OCI-LY3 (cell line): ENCODE results near the gene ADARB2.
"Not testable (repeated sequence)": the region's sequence is repeated elsewhere in the genome, so short reads cannot be mapped to it uniquely, and the experiment has no call there.

Source experiments
- H2AFZ ChIP-seq: fragments of 200-600, 300-600 bp; shearing (Covaris generic); 2 replicates; pipeline ENCODE4 v1.6.0; 2014; ENCODE audit warnings: antibody characterized with exemption, low read depth, low read length
- H3K27ac ChIP-seq: fragments of 200-600, 300-600 bp; sonication (generic); 2 replicates; pipeline ENCODE4 v1.5.1; 2014; ENCODE audit warnings: mild to moderate bottlenecking, low read length, moderate library complexity, mixed read lengths
- H3K27me3 ChIP-seq: fragments of 200-600, 300-600 bp; sonication (generic); 2 replicates; pipeline ENCODE4 v1.6.1; 2014; ENCODE audit warnings: low read depth, low read length, mixed read lengths
- H3K36me3 ChIP-seq: fragments of 200-600, 300-600 bp; sonication (generic); replicated peaks from 2 replicates; pipeline ENCODE3; 2014; ENCODE audit warnings: low read depth, low read length, mixed read lengths
- H3K4me1 ChIP-seq: fragments of 300-600, 200-600 bp; sonication (generic); 2 replicates; pipeline ENCODE4 v1.6.1; 2014; ENCODE audit warnings: low read length, mixed read lengths
- H3K4me2 ChIP-seq: fragments of 200-600, 300-600 bp; sonication (generic); 2 replicates; pipeline ENCODE4 v1.6.1; 2014; ENCODE audit warnings: low read length, mixed read lengths
- H3K4me3 ChIP-seq: fragments of 300-600, 200-600 bp; sonication (generic); 2 replicates; pipeline ENCODE4 v1.5.1; 2014; ENCODE audit warnings: antibody characterized with exemption, mild to moderate bottlenecking, low read length, moderate library complexity
- H3K79me2 ChIP-seq: fragments of 300-600, 200-600 bp; shearing (Covaris generic); 2 replicates; pipeline ENCODE4 v1.6.1; 2014; ENCODE audit warnings: mild to moderate bottlenecking, low read length, mixed read lengths
- H3K9ac ChIP-seq: fragments of 300-600, 200-600 bp; shearing (Covaris generic); 2 replicates; pipeline ENCODE4 v1.6.0; 2014; ENCODE audit warnings: mild to moderate bottlenecking, low read length, moderate library complexity
- H3K9me3 ChIP-seq: fragments of 200-600, 300-600 bp; shearing (Covaris generic); 2 replicates; pipeline ENCODE4 v1.6.1; 2014; ENCODE audit warnings: low read length, mixed read lengths; ENCODE audit not compliant: insufficient read depth
- H4K20me1 ChIP-seq: fragments of 200-600, 300-600 bp; sonication (generic); 2 replicates; pipeline ENCODE4 v1.6.1; 2016; ENCODE audit warnings: low read length, mixed read lengths; ENCODE audit not compliant: insufficient read depth
- EZH2phosphoT487 ChIP-seq: fragments of 200-600 bp; shearing (Covaris generic); IDR thresholded peaks from 2 replicates; pipeline ENCODE4 v1.6.1; 2018; ENCODE audit warnings: antibody characterized with exemption, mixed run types, low read depth
- TF ChIP-seq, protein P1 (sequence below): fragments of 200-600, 300-600 bp; sonication (generic); IDR thresholded peaks from 2 replicates; pipeline ENCODE4 v1.5.1; 2014; ENCODE audit warnings: antibody characterized with exemption, low read length, low read depth

The ADARB2 gene

DNA sequence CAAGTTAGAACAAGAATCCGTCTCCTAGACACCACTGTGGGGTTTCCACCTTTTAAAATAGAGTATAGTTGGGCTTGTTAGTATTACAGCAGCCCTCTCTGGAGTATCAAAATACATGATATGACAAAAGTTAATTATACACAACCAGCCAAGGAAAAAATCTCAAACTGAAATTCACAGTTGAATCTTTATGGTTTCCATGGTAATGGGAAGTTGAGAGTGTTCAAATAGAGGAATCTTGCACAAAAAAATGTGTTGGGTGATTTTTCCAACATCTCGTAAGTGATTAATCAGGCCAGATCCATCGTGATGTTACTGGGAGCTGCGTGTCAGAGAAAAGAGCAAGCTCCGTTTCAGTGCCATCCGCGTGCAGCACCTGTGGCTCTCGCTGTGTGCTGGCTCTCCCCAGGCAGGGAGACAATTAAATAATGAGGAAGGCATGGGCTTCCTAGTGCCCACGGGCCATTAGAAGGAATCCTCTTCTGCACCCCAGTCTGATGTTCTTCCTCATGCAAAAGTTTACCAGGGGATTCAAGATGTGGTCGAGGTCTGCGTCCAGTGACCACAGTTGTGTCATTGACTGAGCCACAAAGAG is 41.1 kb upstream of the ADARB2 start:
- no peaks in the 10 kb centered on the region for H3K27me3 ChIP-seq
- no peaks in the 10 kb centered on the region for H3K9me3 ChIP-seq
- no peaks in the 10 kb centered on the region for H3K79me2 ChIP-seq
- no peak overlapping the region for H2AFZ ChIP-seq
- H4K20me1 ChIP-seq = no peaks in the 10 kb centered on the region
- TF ChIP-seq, protein P1, sequence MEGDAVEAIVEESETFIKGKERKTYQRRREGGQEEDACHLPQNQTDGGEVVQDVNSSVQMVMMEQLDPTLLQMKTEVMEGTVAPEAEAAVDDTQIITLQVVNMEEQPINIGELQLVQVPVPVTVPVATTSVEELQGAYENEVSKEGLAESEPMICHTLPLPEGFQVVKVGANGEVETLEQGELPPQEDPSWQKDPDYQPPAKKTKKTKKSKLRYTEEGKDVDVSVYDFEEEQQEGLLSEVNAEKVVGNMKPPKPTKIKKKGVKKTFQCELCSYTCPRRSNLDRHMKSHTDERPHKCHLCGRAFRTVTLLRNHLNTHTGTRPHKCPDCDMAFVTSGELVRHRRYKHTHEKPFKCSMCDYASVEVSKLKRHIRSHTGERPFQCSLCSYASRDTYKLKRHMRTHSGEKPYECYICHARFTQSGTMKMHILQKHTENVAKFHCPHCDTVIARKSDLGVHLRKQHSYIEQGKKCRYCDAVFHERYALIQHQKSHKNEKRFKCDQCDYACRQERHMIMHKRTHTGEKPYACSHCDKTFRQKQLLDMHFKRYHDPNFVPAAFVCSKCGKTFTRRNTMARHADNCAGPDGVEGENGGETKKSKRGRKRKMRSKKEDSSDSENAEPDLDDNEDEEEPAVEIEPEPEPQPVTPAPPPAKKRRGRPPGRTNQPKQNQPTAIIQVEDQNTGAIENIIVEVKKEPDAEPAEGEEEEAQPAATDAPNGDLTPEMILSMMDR = no peak
- no peak for TF ChIP-seq EZH2phosphoT487
- no peak overlapping the region for H3K4me3 ChIP-seq
- no peak overlapping the region for H3K9ac ChIP-seq
- no peaks in the 10 kb centered on the region for H3K36me3 ChIP-seq
- no peak overlapping the region for H3K4me2 ChIP-seq
- no peaks in the 10 kb centered on the region for H3K4me1 ChIP-seq
- no peak overlapping the region for H3K27ac ChIP-seq

DNA sequence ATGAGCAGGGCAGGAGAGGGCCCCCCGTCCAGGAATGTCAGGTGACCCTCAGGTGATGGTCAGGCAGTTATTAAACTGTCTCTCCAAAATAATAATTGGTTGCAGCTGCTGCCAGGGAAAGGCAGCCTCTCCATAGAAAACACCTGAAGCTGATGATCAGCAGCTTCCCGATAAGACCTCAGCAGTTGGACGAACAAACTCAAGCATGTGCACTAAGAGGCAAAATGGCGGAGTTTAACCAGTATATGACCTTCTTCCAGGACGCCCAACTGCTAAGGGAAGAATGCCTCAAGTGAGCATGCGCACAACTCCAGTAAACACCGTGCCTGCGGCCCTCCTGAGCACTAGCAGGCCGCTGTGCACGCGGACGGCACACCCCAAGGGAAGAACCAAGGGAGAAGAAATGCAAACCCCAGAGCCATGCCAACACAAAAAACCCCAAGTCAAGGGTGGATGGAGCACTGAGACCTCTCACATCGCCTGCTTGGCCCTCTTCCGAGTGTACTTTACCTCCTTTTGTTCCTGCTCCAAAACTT is 38.9 kb upstream of the ADARB2 start:
- H3K9ac ChIP-seq = no peak overlapping the region

DNA sequence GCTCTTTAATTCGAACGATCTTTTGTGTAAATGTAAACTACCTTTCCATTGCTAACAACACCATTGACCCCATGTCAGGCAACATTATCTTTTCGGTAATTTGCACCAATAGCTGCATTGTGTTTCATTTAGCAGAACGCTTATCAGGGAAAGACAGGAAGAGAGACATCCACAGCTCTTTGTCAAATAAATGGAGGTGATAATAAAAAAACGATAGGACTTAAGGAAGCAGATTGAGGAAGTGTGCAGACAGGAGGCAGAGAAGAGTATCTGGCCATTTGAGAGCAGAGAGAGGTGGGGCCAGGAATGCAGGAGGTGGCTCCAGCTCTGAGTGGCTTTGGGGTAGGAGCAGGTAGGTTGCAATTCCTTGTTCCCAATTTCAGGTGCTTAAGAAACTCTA is 37.5 kb upstream of the ADARB2 start:
- H3K9me3 ChIP-seq = no peaks in the 10 kb centered on the region
- no peaks in the 10 kb centered on the region for H3K36me3 ChIP-seq
- no peaks in the 10 kb centered on the region for H3K79me2 ChIP-seq
- no peaks in the 10 kb centered on the region for H3K4me1 ChIP-seq
- no peak overlapping the region for H3K9ac ChIP-seq
- H4K20me1 ChIP-seq = no peaks in the 10 kb centered on the region
- no peaks in the 10 kb centered on the region for H3K27me3 ChIP-seq
- no peak overlapping the region for H2AFZ ChIP-seq
- no peak for TF ChIP-seq EZH2phosphoT487
- TF ChIP-seq, protein P1 = no peak
- H3K4me2 ChIP-seq = no peak overlapping the region
- no peak overlapping the region for H3K4me3 ChIP-seq
- H3K27ac ChIP-seq = no peak overlapping the region

More for the DNA sequence above, 38.9 kb upstream of the ADARB2 start:
- Histone ChIP-seq H3K27me3 (no peaks in the 10 kb centered on the region), H3K4me3 (no peak overlapping the region), H3K36me3 (no peaks in the 10 kb centered on the region), H3K27ac (no peak overlapping the region), H3K79me2 (no peaks in the 10 kb centered on the region), H3K4me1 (no peaks in the 10 kb centered on the region), H3K4me2 (no peak overlapping the region), H4K20me1 (no peaks in the 10 kb centered on the region), H3K9me3 (no peaks in the 10 kb centered on the region), H2AFZ (no peak overlapping the region)
- TF ChIP-seq EZH2phosphoT487 = no peak
- TF ChIP-seq, protein P1 = no peak

DNA sequence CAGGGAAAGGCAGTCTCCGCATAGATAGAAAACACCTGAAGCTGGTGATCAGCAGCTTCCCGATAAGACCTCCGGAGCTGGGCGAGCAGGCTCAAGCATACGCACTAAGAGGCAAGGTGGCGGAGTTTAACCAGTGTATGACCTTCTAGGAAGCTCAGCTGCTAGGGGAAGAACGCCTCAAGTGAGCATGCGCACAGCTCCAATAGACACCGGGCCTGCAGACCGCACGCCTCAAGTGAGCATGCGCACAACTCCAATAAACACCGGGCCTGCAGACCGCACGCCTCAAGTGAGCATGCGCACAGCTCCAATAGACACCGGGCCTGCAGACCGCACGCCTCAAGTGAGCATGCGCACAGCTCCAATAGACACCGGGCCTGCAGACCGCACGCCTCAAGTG is 35.9 kb upstream of the ADARB2 start:
- H4K20me1 ChIP-seq, H3K4me3 ChIP-seq, H3K79me2 ChIP-seq, H3K27me3 ChIP-seq, H3K27ac ChIP-seq, H3K9ac ChIP-seq, H3K36me3 ChIP-seq, H3K4me1 ChIP-seq, H3K9me3 ChIP-seq, H2AFZ ChIP-seq, H3K4me2 ChIP-seq: not testable (repeated sequence)
